Measurements from ENCODE around the gene KIFC1. TPM values are rescaled to one million over a fixed set of nuclear protein-coding genes. Genes with fewer than 3 reads are reported as not detected.

The KIFC1 gene
- total RNA-seq, 1 experiment from 2014 or later, result 73.8 TPM

DNA sequence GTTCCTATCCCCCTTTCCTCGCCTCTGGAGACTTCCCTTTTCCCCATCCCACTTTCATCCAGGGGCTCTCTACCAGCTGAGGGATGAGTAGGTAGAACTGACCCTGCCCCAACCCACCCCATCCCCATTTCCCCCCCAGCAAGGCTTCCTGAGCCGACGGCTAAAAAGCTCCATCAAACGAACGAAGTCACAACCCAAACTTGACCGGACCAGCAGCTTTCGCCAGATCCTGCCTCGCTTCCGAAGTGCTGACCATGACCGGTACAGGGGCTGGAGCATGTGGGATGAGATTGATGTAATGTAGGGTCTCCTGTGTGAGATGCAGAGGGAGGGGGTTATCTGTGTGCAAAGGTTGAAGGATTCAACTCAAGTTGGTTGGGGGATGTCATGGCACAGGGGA is 40.9 kb downstream of the KIFC1 start:
- no peak overlapping the region for H2BK20ac ChIP-seq (ENCODE audit: low read depth, low read length, poor library complexity, severe bottlenecking)
- H2BK15ac ChIP-seq (ENCODE audit: low read depth, low read length), result no peak overlapping the region
- peak overlapping the region; percentile 63 for H3K9ac ChIP-seq (ENCODE audit: extremely low read depth, insufficient read length, low read length)
- Mint-ChIP-seq H3K9me3 (no peaks in the 10 kb centered on the region), H3K27ac (peak overlapping the region; percentile 94 to 97 (median 96)), H3K4me3 (peak overlapping the region; percentile 75 to 81), H3K27me3 (ENCODE audit: low read depth) (no peaks in the 10 kb centered on the region; the same call in 1 of the 2 replicates), H3K36me3 (ENCODE audit: insufficient read depth in 1 of 3, low read depth in 3 of 3) (peaks cover 26 to 39% (median 37%) of the 10 kb centered on the region in 3 experiments), H3K4me1 (peaks cover 55 to 65% of the 10 kb centered on the region in 2 experiments)
- no peak overlapping the region for H4K8ac ChIP-seq (replicated peaks; ENCODE audit: insufficient read length, low read depth, low read length)
- H3K9me3 ChIP-seq (ENCODE audit: control insufficient read depth, low read depth, low read length), result no peaks in the 10 kb centered on the region
- no peaks in the 10 kb centered on the region for H4K20me1 ChIP-seq (ENCODE audit: control insufficient read depth, insufficient read depth, insufficient read length)
- H3K4me1 ChIP-seq (ENCODE audit: insufficient read depth, low read length), result peaks cover 16% of the 10 kb centered on the region; the same call in 1 of the 2 replicates
- no peak overlapping the region for H3T11ph ChIP-seq (ENCODE audit: low read length)
- peak overlapping the region; percentile 88 for H3K4me2 ChIP-seq (ENCODE audit: insufficient read depth, insufficient read length, low read length)
- no peak overlapping the region for H2BK5ac ChIP-seq (ENCODE audit: insufficient read length, low read length)
- peak overlapping the region; percentile 86 for H3K27ac ChIP-seq (ENCODE audit: insufficient read length, low read depth, low read length)
- H2BK12ac ChIP-seq (ENCODE audit: insufficient read length, low read depth, low read length), result peak overlapping the region; percentile 51
- H3K14ac ChIP-seq (ENCODE audit: insufficient read depth, low read length), result peak overlapping the region; percentile 76
- H4K5ac ChIP-seq (ENCODE audit: insufficient read length, low read depth, low read length), result no peak overlapping the region
- no peaks in the 10 kb centered on the region for H3K27me3 ChIP-seq (ENCODE audit: insufficient read depth, low read length)
- peaks cover 5% of the 10 kb centered on the region for H3K79me1 ChIP-seq (ENCODE audit: insufficient read depth, low read depth, low read length, poor library complexity, severe bottlenecking)
- H3K56ac ChIP-seq (ENCODE audit: insufficient read length, low read depth, low read length), result no peak overlapping the region
- H3K23ac ChIP-seq (ENCODE audit: insufficient read length, low read depth, low read length), result no peak overlapping the region
- H2AFZ ChIP-seq (ENCODE audit: low read length), result no peak overlapping the region
- no peak overlapping the region for H3K4ac ChIP-seq (ENCODE audit: low read depth, low read length)
- H3K79me2 ChIP-seq (ENCODE audit: insufficient read depth, low read length), result peaks cover 12% of the 10 kb centered on the region; the same call in 1 of the 2 replicates
- DNase-seq, result no peak
- WGBS (ENCODE audit: extremely low coverage, insufficient read length, low lambda C conversion rate), result no CpG with 5 or more reads among the region's 10 CpGs
- H2BK120ac ChIP-seq (ENCODE audit: low read depth, low read length, poor library complexity, severe bottlenecking), result no peak overlapping the region
- no peak overlapping the region for H4K91ac ChIP-seq (ENCODE audit: insufficient read length, low read depth, low read length)
- peaks cover 23% of the 10 kb centered on the region for H3K23me2 ChIP-seq (ENCODE audit: insufficient read length, low read depth, low read length, poor library complexity, severe bottlenecking)
- TF ChIP-seq, protein P1, sequence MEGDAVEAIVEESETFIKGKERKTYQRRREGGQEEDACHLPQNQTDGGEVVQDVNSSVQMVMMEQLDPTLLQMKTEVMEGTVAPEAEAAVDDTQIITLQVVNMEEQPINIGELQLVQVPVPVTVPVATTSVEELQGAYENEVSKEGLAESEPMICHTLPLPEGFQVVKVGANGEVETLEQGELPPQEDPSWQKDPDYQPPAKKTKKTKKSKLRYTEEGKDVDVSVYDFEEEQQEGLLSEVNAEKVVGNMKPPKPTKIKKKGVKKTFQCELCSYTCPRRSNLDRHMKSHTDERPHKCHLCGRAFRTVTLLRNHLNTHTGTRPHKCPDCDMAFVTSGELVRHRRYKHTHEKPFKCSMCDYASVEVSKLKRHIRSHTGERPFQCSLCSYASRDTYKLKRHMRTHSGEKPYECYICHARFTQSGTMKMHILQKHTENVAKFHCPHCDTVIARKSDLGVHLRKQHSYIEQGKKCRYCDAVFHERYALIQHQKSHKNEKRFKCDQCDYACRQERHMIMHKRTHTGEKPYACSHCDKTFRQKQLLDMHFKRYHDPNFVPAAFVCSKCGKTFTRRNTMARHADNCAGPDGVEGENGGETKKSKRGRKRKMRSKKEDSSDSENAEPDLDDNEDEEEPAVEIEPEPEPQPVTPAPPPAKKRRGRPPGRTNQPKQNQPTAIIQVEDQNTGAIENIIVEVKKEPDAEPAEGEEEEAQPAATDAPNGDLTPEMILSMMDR (conservative IDR thresholded peaks at IDR 0.05), result no peak
- H2AK5ac ChIP-seq (ENCODE audit: insufficient read length, low read length), result no peak overlapping the region
- peak overlapping the region; percentile 51 for H3K18ac ChIP-seq (ENCODE audit: insufficient read length, low read depth, low read length)
